ENCODE measurements around the gene CFAP58.

DNA sequence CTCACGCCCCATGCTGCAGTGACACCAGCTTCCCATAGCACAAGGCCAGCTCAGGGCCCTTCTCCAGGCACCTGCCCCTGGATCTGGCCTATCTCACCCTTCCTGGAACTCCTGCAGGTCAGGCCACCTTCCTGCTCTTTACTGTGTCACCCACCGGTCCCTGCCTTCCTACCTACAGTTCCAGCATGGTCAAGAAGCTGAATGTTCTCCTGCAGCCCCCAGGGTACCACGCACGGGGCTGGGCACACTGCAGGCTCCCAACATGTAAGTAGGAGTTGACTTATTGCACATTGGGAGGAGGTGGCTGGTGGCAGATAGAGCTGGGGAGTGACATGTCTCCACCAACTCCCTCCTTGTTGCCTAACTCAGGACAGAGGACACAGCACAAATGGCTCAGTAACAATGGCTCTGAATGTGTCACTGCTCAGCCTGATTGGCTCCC lies 29.9 kb upstream of the CFAP58 start:
- TF ChIP-seq EZH2 (IDR thresholded peaks at IDR 0.05; ENCODE audit: borderline replicate concordance, low read depth, low read length, severe bottlenecking) = no peak
- TF ChIP-seq, protein P1, sequence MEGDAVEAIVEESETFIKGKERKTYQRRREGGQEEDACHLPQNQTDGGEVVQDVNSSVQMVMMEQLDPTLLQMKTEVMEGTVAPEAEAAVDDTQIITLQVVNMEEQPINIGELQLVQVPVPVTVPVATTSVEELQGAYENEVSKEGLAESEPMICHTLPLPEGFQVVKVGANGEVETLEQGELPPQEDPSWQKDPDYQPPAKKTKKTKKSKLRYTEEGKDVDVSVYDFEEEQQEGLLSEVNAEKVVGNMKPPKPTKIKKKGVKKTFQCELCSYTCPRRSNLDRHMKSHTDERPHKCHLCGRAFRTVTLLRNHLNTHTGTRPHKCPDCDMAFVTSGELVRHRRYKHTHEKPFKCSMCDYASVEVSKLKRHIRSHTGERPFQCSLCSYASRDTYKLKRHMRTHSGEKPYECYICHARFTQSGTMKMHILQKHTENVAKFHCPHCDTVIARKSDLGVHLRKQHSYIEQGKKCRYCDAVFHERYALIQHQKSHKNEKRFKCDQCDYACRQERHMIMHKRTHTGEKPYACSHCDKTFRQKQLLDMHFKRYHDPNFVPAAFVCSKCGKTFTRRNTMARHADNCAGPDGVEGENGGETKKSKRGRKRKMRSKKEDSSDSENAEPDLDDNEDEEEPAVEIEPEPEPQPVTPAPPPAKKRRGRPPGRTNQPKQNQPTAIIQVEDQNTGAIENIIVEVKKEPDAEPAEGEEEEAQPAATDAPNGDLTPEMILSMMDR (IDR thresholded peaks at IDR 0.05; ENCODE audit: extremely low read depth in 1 of 2, insufficient read depth in 1 of 2, low read depth in 1 of 2, low read length in 2 of 2) = no peak
- TF ChIP-seq FOS (IDR thresholded peaks at IDR 0.05; ENCODE audit: borderline replicate concordance, insufficient read depth, low read length) = no peak
- TF ChIP-seq POLR2AphosphoS5 (IDR thresholded peaks at IDR 0.05; ENCODE audit: insufficient read depth, low read depth, low read length) = no peak
